ENCODE results near the gene IGFN1. TPM values are rescaled to one million over a fixed set of nuclear protein-coding genes. Genes with fewer than 3 reads are reported as not detected.

IGFN1 gene
- total and polyA plus RNA-seq, 2 donors from 2014 or later = 2.8 TPM; not detected in 1

GRCh38 chr1:201186192-201186591, 4.4 kb upstream of the IGFN1 start:
- FAIRE-seq = no peak
- Histone ChIP-seq H3K36me3 (ENCODE audit: control insufficient read depth in 2 of 3, insufficient read depth in 3 of 3, low read length in 3 of 3) (no peaks in the 10 kb centered on the region), H3K4me3 (ENCODE audit: low read length in 3 of 3) (no peak overlapping the region), H3K27me3 (ENCODE audit: control insufficient read depth, insufficient read depth, low read length) (no peaks in the 10 kb centered on the region), H3K9ac (ENCODE audit: low read length in 3 of 3) (no peak overlapping the region), H3K27ac (ENCODE audit: low read depth in 2 of 2, low read length in 2 of 2) (no peak overlapping the region), H3K4me1 (ENCODE audit: control insufficient read depth in 2 of 3, insufficient read depth in 2 of 3, low read depth in 1 of 3, low read length in 3 of 3) (no peaks in the 10 kb centered on the region), H3K9me3 (ENCODE audit: control insufficient read depth in 2 of 3, insufficient read depth in 1 of 3, low read length in 3 of 3) (no peaks in the 10 kb centered on the region)
- no peak for DNase-seq
- intact Hi-C loops (cut with DNase I) = no loop called here
- no peak for TF ChIP-seq CTCF (IDR thresholded peaks at IDR 0.05; ENCODE audit: borderline replicate concordance, extremely low read depth, insufficient read depth)

- FAIRE-seq = no peak
- Histone ChIP-seq H3K9me3 (ENCODE audit: control insufficient read depth in 2 of 3, insufficient read depth in 1 of 3, low read length in 3 of 3) (no peaks in the 10 kb centered on the region), H3K9ac (ENCODE audit: low read length in 3 of 3) (no peak overlapping the region), H3K27me3 (ENCODE audit: control insufficient read depth, insufficient read depth, low read length) (no peaks in the 10 kb centered on the region), H3K4me1 (ENCODE audit: control insufficient read depth in 2 of 3, insufficient read depth in 2 of 3, low read depth in 1 of 3, low read length in 3 of 3) (no peaks in the 10 kb centered on the region), H3K27ac (ENCODE audit: low read depth in 2 of 2, low read length in 2 of 2) (no peak overlapping the region), H3K36me3 (ENCODE audit: control insufficient read depth in 2 of 3, insufficient read depth in 3 of 3, low read length in 3 of 3) (no peaks in the 10 kb centered on the region), H3K4me3 (ENCODE audit: low read length in 3 of 3) (no peak overlapping the region)
- intact Hi-C loops (cut with DNase I) = no loop called here
- no peak for TF ChIP-seq CTCF (IDR thresholded peaks at IDR 0.05; ENCODE audit: borderline replicate concordance, extremely low read depth, insufficient read depth)
- DNase-seq = no peak
Observed at GRCh38 chr1:201189085-201189484, 1.5 kb upstream of the IGFN1 start.

- Histone ChIP-seq H3K36me3 (ENCODE audit: control insufficient read depth in 2 of 3, insufficient read depth in 3 of 3, low read length in 3 of 3) (no peaks in the 10 kb centered on the region), H3K9me3 (ENCODE audit: control insufficient read depth in 2 of 3, insufficient read depth in 1 of 3, low read length in 3 of 3) (no peaks in the 10 kb centered on the region), H3K4me3 (ENCODE audit: low read length in 3 of 3) (no peak overlapping the region), H3K27me3 (ENCODE audit: control insufficient read depth, insufficient read depth, low read length) (no peaks in the 10 kb centered on the region), H3K4me1 (ENCODE audit: control insufficient read depth in 2 of 3, insufficient read depth in 2 of 3, low read depth in 1 of 3, low read length in 3 of 3) (no peaks in the 10 kb centered on the region), H3K27ac (ENCODE audit: low read depth in 2 of 2, low read length in 2 of 2) (no peak overlapping the region), H3K9ac (ENCODE audit: low read length in 3 of 3) (no peak overlapping the region)
- TF ChIP-seq CTCF (IDR thresholded peaks at IDR 0.05; ENCODE audit: borderline replicate concordance, extremely low read depth, insufficient read depth) = no peak
- no peak for FAIRE-seq
- DNase-seq = peak in 1 of 5 donors; percentile 10
- intact Hi-C loops (cut with DNase I) = no loop called here
Observed at GRCh38 chr1:201190005-201190404, 619 bp upstream of the IGFN1 start.

- Histone ChIP-seq H3K9ac (ENCODE audit: low read length in 3 of 3) (no peak overlapping the region), H3K4me3 (ENCODE audit: low read length in 3 of 3) (no peak overlapping the region), H3K4me1 (ENCODE audit: control insufficient read depth in 2 of 3, insufficient read depth in 2 of 3, low read depth in 1 of 3, low read length in 3 of 3) (no peaks in the 10 kb centered on the region), H3K27me3 (ENCODE audit: control insufficient read depth, insufficient read depth, low read length) (no peaks in the 10 kb centered on the region), H3K27ac (ENCODE audit: low read depth in 2 of 2, low read length in 2 of 2) (no peak overlapping the region), H3K9me3 (ENCODE audit: control insufficient read depth in 2 of 3, insufficient read depth in 1 of 3, low read length in 3 of 3) (no peaks in the 10 kb centered on the region), H3K36me3 (ENCODE audit: control insufficient read depth in 2 of 3, insufficient read depth in 3 of 3, low read length in 3 of 3) (no peaks in the 10 kb centered on the region)
- TF ChIP-seq CTCF (IDR thresholded peaks at IDR 0.05; ENCODE audit: borderline replicate concordance, extremely low read depth, insufficient read depth) = no peak
- intact Hi-C loops (cut with DNase I) = no loop called here
- no peak for FAIRE-seq
- peak in 1 of 5 donors; percentile 62 for DNase-seq
Observed at GRCh38 chr1:201191653-201192260, 1.1 kb downstream of the IGFN1 start.
